Non-pigmented ciliary epithelial cell (primary cell): ENCODE data around the gene FOXC1.

ENCODE experiments used
- DNase-seq: peaks from one replicate; pipeline ENCODE4 v3.0.0-alpha.2; 2010; ENCODE audit warnings: low read depth

FOXC1 gene

DNA sequence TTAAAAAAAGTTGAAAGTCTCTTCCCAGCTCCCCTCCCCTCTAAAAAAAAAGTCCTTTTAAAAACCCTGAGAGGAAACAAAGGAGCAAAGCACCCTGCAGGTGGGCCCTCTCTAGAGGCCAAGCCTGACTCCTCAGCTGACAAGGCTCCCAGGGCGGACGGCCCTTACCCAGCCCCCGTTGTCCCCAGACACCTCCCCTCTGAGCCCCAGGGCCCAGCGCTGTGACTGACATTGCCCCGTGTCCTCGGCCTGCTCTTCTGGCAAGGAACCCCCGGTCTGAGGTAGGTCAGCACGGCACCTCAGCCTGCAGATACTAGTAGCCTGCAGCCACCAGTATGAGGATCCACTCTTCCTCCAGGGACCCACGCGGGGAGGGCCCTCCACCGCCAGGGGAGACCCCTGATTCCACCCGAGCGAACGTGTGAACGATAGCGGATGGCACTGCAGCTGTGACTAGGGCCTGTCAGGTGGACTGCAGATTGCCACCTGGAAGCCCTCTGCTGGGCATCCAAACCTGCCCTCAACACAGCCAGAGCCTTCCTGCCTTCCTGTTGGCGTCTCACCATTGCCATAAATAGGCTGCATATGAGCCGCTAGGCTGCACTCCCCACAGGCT is 34.2 kb downstream of the FOXC1 start:
- no peak for DNase-seq

DNA sequence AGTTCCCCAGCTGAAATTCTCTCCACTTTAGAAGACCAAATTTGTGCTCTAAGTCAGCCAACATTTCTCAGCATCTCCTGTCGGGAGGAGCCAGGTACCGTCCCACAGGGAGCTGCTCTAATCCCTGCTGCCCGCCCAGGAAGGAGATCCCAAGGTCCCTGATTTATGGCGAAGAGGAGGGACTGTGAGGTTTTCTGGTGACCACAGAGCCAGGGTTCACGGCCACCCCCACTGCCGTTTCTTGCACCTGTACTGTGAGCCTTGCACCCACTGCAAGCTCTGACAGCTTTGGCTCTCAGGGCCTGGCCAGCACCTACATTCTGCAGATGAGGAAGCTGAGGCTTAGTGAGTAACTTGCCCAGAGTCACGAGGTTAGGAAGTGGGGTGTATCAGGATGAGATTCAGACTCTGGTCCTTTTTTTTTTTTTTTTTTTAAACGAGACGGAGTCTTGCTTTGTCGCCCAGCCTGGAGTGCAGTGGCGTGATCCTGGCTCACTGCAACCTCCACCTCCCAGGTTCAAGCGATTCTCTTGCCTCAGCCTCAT is 34.9 kb downstream of the FOXC1 start:
- no peak for DNase-seq

DNA sequence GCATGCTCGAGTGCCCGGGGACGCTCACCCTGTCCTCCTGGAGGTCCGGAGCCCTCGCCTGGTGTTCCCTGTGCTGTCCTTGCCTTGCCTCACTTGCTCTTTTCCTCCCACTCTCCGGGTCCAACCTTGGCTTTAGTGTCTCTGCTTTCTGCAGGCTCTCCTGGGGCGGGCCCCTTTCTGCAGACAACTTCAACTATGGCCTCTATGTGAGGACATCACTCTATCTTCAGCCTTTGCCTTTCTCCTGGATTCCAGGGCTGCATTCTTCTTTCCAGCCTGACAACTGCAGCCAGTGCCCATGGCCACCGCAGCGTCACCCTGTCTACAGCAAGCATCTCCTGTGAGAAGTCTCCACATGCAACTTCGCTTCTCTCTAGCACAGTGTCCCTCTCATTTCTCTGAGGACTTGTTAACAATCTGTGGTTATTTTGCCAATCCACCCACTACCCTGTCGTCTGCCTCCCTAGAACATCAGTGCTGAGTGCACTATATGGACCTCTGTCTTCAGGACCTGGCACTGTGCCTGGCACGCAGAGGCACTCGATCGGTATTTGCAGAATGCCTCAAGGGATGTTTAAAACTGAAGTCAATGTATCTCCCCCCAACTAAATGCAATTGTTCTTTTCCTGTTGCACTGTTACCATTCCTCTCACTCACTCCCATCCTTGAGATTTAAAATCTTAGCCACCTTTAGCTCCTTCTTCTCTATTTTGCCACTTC is 35.9 kb downstream of the FOXC1 start:
- DNase-seq: no peak

DNA sequence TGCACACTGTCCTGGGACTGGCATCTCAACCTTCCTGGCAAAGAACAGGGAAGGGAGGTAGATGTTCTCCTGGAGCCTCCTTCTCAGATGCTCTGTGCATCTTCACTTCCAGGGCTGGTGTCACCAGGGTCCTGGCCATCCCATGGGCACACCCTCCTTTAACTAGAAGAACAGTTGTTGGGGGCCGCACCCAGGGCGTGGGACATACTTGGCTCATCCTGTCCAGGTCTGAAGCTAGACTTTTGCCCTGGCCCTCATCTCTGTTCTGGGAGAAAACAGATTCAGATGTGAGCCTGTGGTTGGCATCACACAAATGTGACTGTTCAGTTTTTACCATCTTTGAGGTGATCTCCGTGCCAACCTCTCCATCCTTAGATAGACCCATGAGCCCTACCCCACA is 41.6 kb downstream of the FOXC1 start:
- no peak for DNase-seq

DNA sequence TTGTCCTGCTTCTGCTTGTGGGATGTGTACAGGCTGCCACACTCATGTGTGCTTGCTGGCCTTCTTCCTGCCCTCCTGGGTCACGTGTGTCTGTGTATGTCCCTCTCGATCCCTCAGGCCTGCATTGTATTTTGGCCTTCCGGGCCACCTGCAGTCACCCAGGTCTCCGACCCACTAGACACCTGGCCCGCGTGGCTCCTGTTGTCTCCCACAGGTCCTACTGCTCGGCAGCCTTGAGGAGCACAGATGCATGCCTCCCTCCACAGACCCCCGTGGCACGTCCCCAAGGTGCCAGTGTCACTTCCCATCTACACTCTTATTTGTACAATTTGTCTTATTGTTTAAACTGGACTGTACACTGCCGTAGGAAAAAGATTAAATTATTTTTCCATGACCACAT is 43.1 kb downstream of the FOXC1 start:
- no peak for DNase-seq

DNA sequence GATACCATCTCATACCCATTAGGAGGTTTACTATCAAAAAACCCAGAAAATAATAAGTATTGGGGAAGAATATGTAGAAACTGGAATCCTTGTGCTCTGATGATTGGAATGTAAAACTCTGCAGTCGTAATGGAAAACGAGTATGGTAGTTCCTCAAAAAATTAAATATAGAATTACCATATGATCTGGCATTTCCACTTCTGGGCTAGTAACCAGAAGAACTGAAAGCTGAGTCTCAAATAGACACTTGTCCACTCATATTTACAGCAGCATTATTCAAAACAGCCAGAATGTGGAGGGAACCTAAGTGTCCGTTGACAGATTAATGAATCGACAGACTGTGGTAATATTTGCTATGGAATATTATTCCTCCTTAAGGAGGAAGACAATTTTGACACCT is 44.3 kb downstream of the FOXC1 start:
- DNase-seq: no peak

DNA sequence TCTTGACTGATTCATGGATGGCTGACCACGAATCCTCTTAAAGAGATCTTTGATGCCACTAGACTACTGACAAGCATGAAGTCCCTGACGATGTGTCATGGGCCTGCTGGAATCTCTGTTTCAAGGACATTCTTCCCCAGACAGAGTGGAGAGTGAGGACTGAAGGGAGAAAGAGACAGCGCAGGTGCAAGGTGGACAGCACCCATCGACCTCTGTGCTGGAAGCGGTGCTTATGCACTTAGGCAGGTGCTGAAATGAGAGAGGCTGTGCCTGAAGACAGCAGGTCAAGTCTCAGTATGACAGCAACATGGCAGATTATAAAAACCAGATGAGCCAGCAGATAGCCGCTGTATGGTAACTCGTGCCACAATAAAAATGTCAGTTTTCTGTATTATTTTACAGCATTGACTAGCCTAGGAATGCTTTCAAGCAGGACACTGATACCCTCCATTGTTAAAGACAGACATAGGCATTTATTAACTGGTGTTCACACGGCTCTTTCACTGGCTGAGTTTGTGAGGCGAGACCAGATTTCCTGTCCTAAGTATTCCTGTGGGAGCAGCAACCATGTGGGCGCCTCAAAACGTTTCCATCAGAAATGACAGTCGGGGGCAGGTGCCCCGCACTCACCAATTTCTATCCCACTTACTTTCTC is 47.5 kb downstream of the FOXC1 start:
- no peak for DNase-seq

DNA sequence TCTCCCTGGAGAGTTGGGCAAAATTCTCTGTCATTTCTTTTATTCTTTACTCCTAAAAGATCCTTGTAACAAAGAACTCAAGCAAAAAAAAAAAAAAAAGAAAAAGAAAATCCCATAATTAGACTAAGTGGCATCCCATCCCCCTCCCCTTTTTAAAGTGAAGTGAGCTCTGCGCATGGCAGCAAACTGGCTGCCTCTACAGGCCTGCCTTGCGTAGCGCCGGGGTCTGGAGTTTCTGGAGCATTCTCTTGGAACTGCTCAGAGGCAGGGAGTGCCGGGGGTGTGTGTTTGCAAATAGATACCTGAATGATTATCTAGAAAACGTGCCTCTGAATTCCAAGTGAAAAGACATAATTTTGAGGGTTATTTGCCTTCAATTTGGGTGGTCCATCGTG is 48.1 kb downstream of the FOXC1 start:
- DNase-seq: no peak

DNA sequence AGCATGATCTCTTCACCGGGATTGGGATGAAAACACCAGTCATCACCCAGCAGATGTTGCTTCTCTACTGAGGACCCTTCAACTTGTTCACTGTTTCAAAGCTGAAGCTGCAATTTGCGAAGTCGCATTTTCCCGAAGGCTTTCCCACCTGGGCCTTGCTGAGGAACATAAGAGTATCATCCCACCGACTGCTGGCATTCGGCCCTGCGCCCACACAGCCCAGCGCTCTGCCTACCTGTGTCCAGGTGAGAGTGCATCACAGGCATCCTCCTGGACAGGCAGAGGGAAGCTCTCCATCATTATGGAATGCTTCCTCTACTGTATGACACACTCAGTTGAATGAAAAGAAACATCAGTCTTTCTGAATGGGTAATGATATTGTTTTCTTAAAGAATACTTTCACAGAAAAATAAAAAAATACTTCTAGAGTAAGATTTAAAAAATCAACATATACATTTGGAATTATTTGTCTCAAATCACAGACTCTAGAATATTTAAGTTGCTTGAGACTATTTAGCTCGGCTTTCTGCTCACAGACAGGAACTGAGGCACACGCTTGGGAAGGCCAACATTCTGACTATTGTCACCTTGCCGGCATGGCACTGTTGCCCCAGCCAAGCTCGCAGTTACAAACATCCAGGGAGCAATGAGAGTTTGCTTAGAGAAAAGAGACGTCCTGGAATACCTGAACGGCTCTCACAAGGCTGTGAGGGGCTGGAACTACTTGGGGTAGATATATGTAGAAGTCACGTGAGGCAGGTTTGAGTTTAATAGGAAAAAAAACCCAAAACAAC is 48.7 kb downstream of the FOXC1 start:
- no peak for DNase-seq

DNA sequence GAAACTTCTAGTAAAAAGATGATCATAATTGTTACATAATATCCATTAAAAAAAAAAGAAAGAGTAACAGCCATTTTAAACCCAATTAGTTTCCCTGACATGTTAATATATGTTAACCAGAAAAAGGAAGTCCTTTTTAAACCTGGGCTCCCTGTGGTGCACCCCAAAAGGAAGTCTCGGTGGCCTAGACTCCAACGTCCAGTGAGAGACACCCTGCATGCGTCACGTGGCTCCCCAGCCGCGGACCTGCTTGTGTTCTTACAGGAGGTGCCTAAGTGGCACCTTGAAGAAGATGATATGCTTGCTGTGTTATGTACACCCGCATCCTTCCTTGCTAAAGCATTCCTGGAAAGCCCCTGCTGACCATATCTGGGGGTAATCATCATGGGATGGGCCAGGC is 50.1 kb downstream of the FOXC1 start:
- no peak for DNase-seq

DNA sequence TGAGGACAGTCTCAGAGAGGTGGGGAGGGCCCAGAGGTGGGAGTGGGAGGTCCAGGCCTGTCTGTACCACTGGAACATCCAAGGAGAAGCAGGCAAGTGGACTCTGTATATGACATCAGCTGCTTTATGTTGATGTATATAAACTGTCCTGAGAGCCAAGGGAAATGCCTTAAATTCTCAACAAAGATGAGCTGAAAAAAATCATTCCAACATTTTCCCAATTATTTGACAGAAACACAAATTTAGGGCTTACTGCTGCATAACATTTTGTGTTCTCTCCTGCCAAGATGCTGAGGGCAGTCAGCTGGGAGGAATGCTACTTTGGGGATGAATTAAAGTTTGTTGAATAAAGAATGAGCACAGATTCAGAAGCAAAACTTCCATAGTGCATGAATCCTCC is 52.8 kb downstream of the FOXC1 start:
- DNase-seq: no peak
